GM12892 (cell line): Measurements from ENCODE around the gene CAVIN3.

Source experiments
- DNase-seq: peaks from one replicate; pipeline ENCODE4 v3.0.0; 2011; ENCODE audit not compliant: insufficient read length
- FAIRE-seq: peaks from 2 replicates; lab custom pipeline; 2011; peaks lifted over from hg19 to GRCh38; lab: Jason Lieb, UNC
- POLR2A ChIP-seq: IDR thresholded peaks from 2 replicates; pipeline ENCODE4 v1.6.1; 2011; ENCODE audit warnings: low read depth, low read length, control low read depth
- POLR2AphosphoS5 ChIP-seq: IDR thresholded peaks from 2 replicates; pipeline ENCODE4 v1.6.1; 2011; ENCODE audit warnings: low read depth, low read length, control low read depth
- TAF1 ChIP-seq: IDR thresholded peaks from 2 replicates; pipeline ENCODE4 v1.6.1; 2011; ENCODE audit warnings: low read depth, mild to moderate bottlenecking, control low read depth, low read length, borderline replicate concordance

CAVIN3 gene

GRCh38 chr11:6350486-6350885, 30.2 kb upstream of the CAVIN3 start:
- DNase-seq (no peak), FAIRE-seq (no peak)
- TF ChIP-seq POLR2AphosphoS5 (no peak), POLR2A (no peak), TAF1 (no peak)

- DNase-seq, result no peak
- no peak for TF ChIP-seq POLR2AphosphoS5
- FAIRE-seq, result no peak
Measured at GRCh38 chr11:6350043-6350442, 29.7 kb upstream of the CAVIN3 start.

GRCh38 chr11:6345366-6345765, 25.1 kb upstream of the CAVIN3 start:
- FAIRE-seq (no peak), DNase-seq (no peak)
- no peak for TF ChIP-seq POLR2A
- no peak for TF ChIP-seq POLR2AphosphoS5
- TF ChIP-seq TAF1, result no peak

- TF ChIP-seq POLR2AphosphoS5, result no peak
- TF ChIP-seq POLR2A, result no peak
- no peak for TF ChIP-seq TAF1
Measured at GRCh38 chr11:6336293-6336692, 16.0 kb upstream of the CAVIN3 start.

GRCh38 chr11:6334806-6335205, 14.5 kb upstream of the CAVIN3 start:
- no peak for TF ChIP-seq TAF1
- no peak for TF ChIP-seq POLR2AphosphoS5
- TF ChIP-seq POLR2A, result no peak
- FAIRE-seq, result peak; percentile 68

More at GRCh38 chr11:6336293-6336692, 16.0 kb upstream of the CAVIN3 start:
- FAIRE-seq, result no peak
- DNase-seq, result no peak

GRCh38 chr11:6333095-6333494, 12.8 kb upstream of the CAVIN3 start:
- DNase-seq, result no peak
- no peak for FAIRE-seq
- TF ChIP-seq TAF1 (no peak), POLR2AphosphoS5 (no peak), POLR2A (no peak)

More at GRCh38 chr11:6334806-6335205, 14.5 kb upstream of the CAVIN3 start:
- DNase-seq, result no peak

GRCh38 chr11:6332066-6332465, 11.8 kb upstream of the CAVIN3 start:
- FAIRE-seq (no peak), DNase-seq (no peak)
- no peak for TF ChIP-seq TAF1
- TF ChIP-seq POLR2A, result no peak
- TF ChIP-seq POLR2AphosphoS5, result no peak

GRCh38 chr11:6328321-6328720, 8.0 kb upstream of the CAVIN3 start:
- no peak for TF ChIP-seq POLR2AphosphoS5
- TF ChIP-seq POLR2A, result no peak
- TF ChIP-seq TAF1, result no peak
- DNase-seq, result no peak
- FAIRE-seq, result no peak

- no peak for DNase-seq
- no peak for FAIRE-seq
- no peak for TF ChIP-seq TAF1
- no peak for TF ChIP-seq POLR2A
- TF ChIP-seq POLR2AphosphoS5, result no peak
Measured at GRCh38 chr11:6327806-6328205, 7.5 kb upstream of the CAVIN3 start.

- DNase-seq (no peak), FAIRE-seq (no peak)
- TF ChIP-seq POLR2AphosphoS5 (no peak), TAF1 (no peak), POLR2A (no peak)
Measured at GRCh38 chr11:6326985-6327384, 6.7 kb upstream of the CAVIN3 start.

- TF ChIP-seq TAF1 (no peak), POLR2A (no peak)
- FAIRE-seq, result no peak
- no peak for DNase-seq
Measured at GRCh38 chr11:6326303-6326702, 6.0 kb upstream of the CAVIN3 start.

GRCh38 chr11:6323291-6323905, 3.1 kb upstream of the CAVIN3 start:
- no peak for TF ChIP-seq POLR2A
- TF ChIP-seq POLR2AphosphoS5, result no peak
- FAIRE-seq, result no peak
- no peak for DNase-seq
